Suppressor macrophage treated with lipopolysaccharide for 1 hour (primary cell): ENCODE data around the gene HOXA10.

Source experiments
- DNase-seq, 3 donors: peaks; one replicate each; pipeline ENCODE4 v3.0.0-alpha.2; 2020 to 2022

HOXA10 gene

DNA sequence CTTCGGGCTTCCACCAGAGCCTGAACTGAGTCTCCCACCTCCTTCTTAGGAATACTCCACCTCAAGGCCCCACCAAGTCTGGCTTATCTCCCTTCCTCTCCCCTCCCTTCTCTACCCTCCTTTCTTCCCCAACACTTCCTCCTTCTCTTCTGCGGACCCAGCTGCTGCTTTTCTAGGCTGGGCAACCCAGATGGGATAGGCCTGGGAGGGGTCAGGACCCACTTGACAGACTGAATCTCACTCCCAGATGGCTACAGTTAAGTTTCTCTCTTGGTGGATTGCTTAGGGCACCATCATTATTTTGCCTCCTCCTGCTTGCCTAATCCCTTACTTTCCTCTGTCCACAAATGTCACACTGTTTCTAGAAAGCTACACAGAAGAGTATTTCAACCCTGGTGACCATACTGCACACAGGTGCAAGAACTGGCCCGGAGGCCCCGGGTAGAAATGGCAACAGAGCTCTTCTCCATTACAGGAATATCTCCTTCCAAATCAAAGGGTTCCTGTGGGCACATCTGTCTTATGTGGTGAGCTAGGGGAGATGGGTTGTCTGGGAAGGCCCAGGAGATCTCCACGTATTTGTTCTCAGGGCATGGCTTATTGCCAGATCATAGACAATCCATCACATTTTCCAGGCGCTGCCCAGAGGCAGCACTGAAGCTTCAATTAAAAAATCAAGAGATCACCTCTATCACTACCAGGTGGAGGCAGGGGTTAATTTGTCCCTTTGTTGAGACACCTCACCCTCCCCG lies 16.1 kb upstream of the HOXA10 start:
- DNase-seq: no peak

DNA sequence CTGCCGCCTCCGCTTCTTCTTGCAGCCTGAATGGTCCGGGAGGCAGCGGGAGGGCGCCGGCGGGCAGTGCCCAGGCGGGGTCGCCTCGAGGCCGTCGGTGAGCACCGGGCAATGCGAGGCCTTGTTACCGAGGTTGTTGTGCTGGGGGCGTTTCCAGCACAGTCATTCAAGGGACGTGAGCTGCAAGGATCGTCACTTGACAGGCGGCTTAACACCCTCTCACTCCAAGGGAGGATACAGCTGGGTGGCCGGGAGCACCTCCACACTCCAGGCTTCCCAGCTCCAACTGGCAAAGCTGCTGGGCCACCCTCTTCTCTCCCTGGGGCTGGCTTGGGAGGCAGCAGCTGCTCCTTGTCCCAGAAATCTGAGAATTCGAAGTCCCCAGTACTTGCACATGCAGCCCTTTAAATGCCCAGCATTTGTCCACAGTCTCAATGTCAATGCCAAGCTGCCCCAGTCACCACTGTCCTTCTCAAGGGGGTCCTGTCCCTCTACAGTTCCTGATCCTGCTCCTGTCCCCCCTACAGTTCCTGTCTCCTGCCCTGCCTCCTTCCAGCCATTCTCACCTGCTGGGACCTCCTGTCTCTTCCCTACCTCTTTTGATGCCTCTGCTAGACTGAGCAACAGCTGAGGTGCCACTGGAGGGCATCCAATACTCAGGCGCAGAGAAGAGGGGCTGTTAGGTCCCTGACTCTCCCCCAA lies 15.3 kb upstream of the HOXA10 start:
- DNase-seq: no peak

DNA sequence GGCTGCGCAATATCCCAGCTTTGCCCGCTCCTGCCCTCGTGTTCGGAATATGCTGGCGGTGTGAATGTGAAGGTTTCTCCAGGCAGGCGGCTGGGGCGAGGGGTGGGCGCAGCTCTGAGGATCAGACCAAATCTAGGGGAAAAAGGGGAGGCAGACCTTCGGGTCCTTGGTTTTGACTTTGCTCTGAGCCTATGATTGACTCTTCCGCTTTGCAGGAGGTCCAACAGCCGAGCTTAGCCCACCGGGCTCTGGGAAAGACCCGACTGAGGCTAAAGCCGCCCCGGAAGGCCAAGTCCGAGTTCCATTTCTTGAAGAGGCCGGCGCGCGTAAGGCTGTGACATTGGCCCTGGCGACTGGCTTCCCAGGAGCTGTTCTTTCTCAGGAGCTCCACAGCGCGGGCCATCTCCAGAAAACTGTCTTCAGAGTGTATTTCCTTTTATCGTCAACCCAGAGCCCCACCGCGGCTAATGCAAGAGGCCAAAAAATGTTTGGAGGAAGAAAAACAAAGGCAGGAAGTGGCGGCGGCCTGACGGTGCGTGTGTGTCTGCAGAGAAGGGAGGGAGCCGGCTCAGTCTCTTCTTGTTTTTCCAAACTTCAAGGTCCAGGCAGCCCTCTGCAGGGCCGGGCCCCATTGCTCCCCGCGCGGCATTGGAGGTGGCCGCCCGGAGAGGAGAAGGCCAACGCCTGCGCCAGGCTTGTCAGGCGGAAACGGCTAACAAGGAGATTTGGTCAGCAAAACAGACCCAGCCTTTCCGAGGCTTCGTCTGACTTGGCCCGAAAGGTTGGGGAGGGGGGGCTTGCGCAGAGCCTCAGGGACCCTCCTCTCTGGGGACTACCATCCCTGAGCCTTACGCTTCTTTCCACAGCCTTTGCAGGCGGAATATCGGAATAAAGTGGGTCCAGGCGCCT lies 14.5 kb upstream of the HOXA10 start:
- peak in 1 of 3 donors; percentile 51 for DNase-seq

DNA sequence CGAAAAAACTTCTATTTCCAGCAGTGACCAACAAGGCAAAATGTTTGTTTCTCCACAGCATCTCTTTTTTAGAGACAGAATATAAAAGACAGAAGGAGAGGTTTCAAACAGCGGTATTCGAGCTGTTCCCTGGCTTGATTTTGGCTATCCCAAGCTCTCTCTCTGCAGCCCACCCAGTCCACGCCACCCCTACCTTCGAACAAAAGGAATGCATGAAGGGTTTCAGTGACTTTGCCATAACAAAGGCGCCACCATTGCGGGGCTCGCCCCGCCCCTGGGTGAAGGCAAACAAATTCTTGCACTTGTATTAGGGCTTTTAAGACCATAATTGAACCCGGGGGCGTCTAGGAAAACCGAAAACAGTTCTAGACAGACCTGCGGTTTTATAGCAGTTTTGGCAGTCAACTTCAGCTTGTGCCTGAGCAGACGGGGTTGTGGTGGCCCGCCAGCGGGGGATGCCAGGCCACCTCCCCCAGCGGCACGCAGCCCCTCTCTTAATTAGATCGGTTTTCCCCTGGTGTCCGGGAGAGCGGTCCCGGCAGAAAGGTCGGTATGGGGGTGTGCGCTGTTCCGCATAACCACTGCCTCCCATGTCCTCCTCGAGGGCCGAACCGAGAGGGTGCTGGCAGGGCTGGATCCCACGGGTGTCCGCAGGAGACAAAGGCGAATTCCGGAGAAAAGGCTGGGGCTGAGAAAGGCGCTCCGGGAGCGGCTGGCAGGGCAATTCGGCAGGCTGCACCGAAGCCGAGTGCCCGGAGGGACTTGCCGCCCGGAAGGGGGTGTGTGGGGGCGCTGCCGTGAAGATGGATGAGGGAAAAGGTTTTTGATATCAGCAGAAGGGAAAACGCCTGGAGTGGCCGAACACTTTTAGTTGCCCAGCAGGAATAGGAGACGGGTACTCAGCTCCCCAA lies 13.6 kb upstream of the HOXA10 start:
- peak in 1 of 3 donors; percentile 20 for DNase-seq

DNA sequence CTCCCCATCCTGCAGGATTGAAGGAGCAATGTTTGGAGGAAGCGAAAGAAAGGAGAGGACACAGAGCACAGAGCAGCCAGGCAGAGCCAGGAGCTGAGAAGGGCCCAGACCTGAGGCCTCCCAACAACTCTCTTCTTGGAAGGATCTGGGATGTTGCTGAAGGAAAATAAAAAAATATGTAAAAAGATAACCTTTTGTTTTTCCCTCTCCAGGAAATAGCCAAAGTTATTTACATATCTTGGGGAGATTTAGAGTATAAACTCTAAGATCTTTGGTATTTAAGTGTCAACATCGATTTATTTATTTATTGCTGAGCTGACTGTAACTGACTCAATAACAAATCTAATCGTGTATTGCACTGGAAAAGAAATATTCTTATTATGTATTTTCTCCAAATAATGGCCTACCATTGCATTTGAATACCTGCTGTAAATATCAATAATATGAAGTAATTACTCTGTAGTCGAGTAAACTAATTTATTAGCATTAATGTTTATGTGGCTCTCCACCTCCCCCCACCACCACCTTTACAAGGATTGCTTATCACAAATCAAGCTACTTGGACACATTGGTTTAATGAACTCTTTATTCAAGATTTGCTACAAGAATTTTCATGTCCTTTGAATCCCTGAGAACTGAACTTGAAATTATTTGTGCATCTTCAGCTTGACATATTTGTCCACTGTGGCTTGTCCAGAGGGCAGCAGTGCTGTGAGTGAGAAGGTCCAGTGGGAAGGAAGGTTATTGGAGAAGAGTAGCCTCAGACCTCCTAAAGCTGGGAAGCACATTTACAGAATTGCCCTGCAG lies 12.8 kb upstream of the HOXA10 start:
- DNase-seq: no peak

DNA sequence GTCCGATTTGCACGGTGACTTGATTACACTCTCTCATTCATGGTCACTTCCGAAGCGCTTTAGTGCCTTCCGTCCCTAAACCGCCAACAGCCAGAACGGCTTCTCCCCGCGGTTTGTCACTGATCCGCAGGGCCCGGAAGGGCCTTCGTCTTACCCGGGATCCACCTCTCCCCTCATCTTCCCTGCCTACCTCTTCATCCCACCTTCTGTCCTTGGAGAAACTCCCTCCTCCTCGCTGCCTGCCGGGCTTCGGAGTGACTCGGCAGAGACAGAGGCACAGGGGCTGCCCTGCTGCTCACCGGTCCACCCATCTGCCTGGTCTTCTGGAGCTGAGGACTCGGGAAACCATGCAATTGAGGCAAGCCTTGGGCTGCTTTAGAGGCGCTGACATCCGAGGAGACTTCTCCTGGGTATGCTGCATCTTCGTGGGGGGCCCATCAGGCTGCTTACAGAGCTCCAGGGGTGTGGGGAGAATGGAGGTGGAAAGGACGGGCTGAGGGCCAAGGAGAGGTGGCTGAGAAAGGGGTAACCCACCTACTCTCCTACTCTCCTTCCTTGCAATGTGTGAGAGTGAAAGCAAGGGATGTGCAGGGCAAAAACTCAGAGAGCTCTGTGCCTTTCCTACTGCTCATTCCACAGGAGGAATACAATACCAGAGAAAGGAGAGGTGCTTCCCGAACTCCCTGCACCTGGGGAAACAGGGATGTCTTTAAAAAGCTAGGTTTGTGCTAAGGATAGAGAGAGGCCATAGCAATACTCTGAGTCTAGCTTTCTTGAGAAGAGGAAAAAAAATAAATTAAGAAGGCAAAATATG lies 11.9 kb upstream of the HOXA10 start:
- no peak for DNase-seq

DNA sequence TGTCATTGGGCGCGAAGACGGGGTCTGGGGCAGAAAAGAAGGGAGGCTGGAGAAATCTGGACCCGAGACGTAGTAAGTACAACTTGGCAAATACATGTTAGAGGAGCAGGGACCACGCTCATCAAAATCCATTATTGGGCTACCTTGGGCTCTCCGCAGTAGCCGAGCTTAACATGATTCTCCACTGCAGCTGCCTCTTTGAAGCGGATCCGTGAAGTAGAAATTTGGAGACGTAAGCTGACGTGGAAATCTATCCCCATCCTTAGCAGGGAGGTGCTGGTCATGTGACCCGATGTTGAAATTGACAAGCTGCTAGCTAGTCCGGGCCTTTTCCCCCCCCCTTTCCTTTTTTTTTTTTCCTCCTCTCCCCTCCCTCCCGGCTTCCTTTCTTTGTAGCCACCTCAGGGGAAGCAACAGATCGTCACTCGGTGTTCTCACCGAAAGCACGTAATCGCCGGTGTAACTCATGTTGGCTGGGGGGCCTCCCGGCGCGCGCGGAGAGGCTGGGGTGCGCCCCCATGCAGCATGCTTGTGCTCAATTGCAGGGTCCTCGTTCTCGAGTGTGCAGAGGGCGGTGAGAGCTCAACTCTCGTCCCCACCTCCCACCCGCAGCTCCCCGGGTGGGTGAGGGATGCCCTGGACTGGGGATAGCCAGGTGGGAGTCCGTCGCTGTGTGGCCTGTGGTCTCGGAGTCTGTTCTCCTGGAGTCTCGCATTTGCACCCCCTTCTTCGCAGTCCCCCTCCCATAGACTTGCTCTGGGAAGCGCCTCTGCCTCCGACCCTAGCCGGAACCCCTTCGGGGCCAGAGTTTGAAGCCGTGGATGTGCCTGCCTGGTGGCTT lies 11.1 kb upstream of the HOXA10 start, which contains the start of gene HOXA11:
Gene HOXA11 (minus strand): TSS at position 220 of the 841 bp plus-strand sequence. CDS start 88 bp downstream, at position 132.
- DNase-seq: peak in 1 of 3 donors; percentile 45

DNA sequence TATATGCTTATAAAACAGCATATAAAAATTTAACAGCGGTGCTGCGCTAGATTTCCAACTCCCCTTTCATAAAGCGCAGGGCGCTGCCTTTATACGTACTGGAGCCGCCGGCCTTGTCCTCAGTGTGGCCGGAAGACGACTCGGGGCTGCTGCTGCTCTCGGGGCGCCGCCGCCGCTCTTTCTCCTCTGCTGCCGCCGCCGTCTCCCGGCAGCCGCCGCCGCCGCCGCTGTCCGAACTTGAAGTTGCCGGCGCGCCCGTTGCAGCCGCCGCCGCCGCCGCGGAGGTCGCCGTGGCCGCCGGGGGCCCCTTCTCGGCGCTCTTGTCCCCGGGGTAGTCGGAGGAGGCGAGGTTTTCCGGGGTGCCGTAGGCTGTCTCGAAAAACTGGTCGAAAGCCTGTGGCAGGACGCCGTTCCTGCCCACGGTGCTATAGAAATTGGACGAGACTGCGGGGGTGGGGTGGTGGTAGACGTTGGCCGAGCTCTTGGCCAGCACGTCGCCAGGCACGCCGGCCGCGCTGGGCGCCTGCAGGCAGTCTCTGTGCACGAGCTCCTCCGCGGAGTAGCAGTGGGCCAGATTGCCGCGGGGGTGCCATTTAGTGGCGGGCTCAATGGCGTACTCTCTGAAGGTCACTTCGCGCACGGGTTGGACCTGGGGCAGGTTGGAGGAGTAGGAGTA lies 10.4 kb upstream of the HOXA10 start:
- peak; percentile 52 to 69 (median 55) for DNase-seq

DNA sequence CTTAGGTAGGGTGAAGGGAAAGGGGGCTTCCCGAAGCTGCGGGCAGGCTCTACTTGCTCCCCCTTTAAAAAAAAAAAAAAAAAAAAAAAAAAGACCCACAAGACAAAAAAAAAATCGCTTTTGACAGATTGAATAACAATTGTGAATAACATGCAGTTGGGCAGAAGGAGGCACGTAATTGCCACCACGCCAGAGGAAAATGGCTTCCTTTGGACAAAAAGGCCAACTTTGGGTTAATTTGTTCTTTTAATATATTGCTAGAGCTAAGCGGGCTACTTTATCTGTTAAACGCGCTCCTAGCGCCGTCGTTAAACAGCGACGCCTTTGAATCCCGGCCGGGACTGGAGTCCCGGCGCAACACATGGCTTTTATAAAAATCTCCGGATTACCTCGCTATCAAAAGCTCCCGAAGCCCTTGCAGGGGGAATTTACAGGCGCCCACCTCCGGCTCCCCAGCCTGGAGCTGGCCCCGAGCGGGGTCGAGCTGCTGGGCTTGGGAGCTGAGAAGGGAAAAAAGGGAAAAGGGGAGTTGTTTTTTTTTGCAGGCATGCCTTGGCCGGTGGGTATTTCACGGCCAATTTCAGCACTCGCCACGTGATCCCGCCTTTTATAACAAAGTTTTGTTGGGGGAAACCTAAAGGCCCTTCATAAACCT lies 9.7 kb upstream of the HOXA10 start:
- DNase-seq: peak in 1 of 3 donors; percentile 39

DNA sequence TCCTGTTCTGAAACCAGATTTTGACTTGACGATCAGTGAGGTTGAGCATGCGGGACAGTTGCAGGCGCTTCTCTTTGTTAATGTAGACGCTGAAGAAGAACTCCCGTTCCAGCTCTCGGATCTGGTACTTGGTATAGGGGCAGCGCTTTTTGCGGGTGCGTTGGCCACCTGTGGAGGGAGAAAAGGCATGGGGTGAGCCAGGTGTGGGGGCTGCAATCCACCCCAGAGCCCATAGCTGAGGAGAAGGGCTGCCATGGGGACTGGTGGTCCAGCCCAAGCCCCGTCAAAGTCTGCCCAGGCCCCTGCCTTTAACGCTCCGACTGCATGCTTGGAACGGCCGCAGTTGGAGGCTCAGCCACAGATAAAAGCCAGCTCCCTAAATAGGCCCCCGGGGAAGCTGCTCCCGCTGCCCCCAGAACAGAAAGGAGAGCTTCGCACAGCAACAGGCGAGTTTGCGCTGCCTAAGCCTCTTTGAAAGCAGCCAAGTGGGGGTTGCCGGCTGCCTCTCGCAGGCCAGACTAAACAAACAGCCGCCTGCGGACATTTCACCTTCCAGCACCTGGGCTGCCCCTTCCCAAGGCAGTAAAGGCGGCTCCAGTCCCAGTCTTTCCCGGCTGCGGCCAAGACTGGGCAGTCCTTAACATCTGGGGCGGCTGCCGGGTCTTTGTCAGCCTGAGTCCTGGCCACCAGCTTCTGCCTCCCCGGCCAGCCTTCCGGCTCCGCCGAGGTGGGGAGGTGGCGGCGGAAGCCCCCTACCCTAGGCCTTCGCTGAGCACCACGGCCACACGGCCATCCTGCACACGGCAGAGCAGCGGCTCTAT lies 9.0 kb upstream of the HOXA10 start:
- DNase-seq: no peak

DNA sequence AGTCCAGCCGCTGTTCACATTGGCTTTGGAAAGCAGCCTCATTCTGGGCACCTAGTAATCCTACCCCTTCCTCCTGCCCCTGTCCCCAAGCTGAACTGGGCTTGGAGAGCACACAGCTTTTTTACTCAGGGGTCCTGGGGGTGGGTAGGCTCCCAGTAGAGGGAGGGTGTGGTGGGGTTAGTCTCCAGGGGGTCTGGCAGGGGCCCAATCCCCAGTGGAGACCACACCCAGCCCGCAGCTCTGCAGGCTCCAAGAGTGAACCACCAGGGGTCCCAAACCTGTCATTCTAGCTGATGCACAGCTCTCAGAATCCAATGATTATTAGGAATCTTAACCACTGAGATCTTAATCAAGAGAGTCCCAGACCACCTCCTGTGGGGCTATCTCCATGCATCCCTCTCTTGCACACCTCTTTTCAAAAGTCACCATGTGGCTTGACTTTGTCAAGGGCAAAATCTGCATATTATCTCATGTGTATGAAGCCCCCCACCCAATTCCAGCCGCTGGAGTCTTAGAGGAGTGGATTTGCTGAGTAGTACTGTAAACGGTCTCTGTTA lies 8.2 kb upstream of the HOXA10 start:
- DNase-seq: no peak

DNA sequence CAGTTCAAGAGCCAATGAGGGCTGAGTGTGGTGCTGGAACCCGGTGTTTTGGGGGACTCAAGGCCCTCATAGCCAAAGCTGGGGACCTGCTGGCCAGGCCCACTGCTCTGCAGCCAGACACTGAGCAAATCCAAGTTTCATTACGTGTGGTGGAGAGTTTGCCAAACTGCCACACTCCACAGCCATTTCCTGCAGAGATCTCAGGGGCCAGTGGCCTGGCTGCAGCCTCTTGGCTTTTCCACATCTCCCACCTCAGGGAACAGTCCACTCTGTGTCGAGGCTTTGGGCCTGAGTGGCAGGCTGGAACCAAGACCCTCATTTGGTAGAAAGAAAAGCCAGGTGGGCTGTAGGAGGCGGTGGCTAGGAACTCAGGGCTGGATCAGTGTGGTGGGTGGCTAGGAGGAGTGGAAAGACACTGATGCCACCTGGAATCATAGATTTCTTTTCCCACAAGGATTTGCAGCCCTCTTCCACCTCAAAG lies 7.7 kb upstream of the HOXA10 start:
- no peak for DNase-seq

DNA sequence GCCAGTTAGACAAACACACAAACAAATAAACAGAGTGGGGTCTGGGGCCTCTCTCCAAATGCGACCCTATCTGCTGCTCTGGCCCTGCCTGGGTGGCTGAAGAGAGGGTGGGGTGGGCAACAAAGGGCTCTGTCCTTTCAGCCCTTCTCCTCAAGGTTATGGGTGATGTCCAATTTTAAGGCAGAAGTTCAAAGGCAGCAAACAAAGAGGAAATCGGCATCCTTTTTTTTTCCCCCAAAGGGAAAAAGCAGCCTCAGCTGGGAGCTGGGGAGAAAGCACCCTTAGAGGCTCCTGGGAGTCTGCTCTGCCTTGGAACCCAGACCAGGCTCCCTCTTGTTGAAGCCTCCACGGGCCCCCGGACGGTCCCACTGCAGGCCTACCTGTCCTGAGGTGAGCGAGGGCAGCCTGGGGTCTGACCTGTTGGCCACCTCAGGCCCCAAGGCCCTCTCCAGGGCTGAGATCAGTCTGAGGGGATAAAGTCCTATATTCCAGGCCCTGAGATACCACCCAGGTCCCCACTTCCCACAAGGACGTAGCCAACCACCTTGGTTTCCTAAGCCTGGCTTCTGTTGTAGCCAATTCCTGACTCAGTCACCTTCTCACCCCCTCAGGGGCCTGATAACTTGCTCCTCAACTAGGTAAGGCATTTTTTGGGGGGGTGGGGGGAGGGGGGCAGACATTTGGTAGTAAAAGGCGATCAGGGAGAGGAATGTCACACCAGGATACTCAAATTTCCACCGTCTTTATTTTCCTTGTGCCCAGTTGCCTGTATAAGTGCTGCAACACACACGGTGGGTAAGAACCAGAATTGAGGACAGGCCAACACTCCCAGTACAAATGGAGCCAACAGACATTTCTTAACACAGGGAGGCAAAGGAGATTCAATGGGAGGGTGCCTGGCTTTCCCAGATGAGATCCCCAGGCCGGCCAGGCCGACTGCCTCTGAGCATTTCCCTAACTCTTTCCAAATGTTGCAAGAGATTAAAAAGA lies 6.6 kb upstream of the HOXA10 start:
- DNase-seq: no peak

DNA sequence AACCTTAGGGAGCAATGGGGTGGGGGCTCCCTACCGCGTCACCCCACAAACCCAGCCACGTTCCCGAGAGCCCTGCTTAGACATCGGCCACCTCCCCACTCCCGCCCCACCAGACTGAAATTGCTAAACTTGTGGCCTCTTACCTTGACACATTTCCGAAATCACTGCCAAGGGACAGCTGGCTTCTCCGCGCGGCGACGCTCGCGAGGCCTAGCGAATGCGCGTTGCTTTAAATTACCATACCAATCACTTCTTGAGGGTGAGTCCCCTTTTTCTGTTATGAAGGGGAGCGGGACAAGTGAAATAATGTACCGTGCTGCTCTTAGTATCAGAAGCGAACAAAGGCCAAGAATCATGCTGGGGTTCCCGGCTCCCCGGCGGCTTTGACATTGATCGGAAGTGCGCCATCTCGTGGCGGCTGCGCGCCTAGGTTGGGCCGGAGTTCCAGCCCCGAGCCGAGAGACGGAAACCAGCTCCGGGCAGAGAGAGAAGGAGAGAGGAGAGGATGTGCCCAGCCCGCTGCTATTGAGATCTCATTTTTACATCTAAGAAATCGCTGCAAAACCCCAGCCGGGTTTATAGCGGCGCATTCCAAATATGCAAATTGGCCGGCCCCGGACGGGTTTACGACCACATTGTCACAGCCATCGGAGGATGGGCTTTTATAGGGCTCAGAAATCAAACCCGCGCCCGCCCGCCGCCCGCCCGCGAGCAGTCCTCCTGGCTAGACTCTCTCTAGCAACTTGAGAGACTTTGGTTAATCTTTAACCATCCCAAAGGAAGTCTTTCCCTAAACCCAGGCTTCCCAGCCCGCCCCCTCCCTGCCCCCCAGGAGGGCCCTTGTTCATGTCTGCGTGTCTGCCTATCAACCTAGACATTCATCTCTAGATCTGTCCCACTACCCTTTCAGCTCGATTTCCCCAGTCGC lies 5.6 kb upstream of the HOXA10 start:
- peak; percentile 81 to 91 (median 89) for DNase-seq
